GM21381 (cell line): ENCODE measurements around the gene ATP9B.

ENCODE experiments used
- ATAC-seq: cut with Tn5 transposase; IDR thresholded peaks from one replicate; pipeline ENCODE4 v1.9.1; 2021; ENCODE audit warnings: mild to moderate bottlenecking, moderate library complexity; ENCODE audit not compliant: unreplicated experiment

The ATP9B gene

DNA sequence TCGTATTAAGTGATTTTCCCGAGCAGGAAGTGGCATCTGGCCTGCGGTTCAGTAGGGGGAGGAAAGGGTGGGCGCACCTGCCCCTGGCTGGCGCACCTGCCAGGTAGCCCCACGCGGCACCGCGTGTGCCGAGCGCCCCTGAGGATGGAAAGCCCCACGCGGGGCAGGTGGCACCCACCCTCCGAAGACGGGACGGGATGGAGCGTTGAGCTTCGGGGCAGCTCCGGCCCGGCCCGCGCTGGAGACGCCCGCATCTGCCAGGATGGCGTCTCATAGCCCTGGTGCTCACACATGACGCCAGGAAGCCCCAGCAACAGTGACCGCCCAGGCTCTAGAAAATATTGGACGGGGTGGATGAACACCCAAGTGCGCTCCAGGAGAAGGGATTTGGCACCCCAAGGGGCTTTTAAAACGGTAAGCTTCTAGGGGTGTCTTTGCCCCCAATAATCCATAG, 324.0 kb downstream of the ATP9B start:
- ATAC-seq = no peak

- ATAC-seq = no peak
Measured at GRCh38 chr18:79393635-79394533, 324.7 kb downstream of the ATP9B start.

DNA sequence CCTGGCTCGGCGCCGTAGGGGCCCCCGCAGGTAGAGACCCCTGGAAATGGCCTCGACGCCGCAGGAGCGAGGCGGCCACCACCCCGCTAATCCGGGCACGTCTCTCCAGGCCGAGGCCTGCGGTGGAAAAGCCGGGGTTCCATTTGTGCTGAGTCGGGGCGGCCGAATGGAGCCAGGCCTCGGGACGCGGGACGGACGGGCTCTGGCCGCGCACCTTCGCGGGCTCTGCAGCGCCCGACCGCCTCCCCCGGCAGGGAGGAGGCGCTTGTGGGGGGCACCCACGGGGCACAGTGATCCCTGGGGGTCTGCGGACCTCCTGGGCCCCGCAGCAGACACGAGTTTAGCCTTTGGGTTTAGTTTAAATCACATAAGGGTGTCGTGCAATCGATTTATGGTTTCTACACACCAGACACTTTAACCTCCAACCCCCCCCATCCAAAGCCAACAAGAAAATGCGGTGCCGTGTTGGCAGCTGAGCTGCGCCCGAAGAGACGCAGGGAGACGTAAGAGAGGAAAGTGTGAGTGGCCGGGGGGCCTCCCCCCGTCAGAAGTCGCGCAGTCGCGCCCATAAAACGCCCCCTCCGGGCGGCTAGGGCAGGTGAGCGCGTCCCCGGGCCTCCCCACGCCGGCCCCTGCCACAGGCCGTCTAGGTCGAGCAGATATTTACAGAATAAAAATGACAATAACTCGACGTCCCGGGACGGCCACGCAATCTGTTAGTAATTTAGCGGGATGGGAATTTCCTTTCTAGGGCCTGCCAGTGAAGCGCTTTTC, 325.5 kb downstream of the ATP9B start:
- no peak for ATAC-seq

GRCh38 chr18:79395308-79395640, 326.1 kb downstream of the ATP9B start:
- no peak for ATAC-seq

DNA sequence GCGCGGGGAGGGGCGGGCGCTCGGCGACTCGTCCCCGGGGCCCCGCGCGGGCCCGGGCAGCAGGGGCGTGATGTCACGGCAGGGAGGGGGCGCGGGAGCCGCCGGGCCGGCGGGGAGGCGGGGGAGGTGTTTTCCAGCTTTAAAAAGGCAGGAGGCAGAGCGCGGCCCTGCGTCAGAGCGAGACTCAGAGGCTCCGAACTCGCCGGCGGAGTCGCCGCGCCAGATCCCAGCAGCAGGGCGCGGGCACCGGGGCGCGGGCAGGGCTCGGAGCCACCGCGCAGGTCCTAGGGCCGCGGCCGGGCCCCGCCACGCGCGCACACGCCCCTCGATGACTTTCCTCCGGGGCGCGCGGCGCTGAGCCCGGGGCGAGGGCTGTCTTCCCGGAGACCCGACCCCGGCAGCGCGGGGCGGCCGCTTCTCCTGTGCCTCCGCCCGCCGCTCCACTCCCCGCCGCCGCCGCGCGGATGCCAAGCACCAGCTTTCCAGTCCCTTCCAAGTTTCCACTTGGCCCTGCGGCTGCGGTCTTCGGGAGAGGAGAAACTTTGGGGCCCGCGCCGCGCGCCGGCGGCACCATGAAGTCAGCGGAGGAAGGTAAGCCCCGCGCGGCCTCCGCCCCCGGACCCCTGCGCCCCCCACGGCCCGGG, 326.7 kb downstream of the ATP9B start, which contains the start of gene NFATC1:
Gene NFATC1, plus strand, starts transcription at position 170 of the 644 bp plus-strand sequence. Its CDS starts 295 bp downstream, at position 465.
- no peak for ATAC-seq

DNA sequence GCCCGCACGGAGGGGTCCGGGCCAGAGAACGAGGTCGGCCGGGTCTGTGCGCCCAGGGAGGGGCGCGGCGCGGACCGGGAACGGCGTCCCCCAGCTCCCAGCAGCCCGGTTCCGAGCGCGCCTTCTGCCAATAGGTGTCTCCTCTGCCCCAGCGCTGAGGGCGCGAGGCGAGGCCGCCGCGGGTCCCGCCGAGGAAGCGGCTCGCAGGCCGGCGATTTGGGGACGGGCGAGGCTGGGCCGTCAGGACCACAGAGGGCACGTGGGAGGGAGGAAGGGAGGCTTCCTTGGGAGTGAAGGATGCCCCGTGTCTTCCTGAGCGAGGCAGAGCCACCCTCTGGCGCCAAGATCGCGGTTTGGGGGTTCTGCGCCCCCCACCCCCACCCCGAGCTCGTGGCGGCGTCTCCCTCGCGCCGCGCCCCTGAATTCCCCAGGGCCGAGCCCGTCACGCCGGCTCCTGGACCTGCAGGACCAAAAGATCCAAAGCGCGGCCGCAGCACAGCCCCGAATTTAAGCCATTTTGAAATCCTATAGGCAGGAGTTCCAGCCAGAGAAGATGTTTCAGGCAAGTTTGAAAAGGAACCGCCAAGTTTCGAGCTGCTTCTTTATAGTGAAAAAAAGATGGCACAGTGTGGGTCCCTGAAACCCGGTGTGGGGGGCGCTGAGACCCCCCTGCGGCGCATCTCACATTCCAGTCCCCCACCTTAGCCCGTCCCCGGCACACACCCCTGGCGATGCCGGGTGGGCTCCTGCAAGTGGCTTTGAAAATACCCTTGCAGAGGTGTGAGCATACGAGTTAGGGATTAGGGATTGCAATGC, 327.4 kb downstream of the ATP9B start:
- ATAC-seq = no peak

DNA sequence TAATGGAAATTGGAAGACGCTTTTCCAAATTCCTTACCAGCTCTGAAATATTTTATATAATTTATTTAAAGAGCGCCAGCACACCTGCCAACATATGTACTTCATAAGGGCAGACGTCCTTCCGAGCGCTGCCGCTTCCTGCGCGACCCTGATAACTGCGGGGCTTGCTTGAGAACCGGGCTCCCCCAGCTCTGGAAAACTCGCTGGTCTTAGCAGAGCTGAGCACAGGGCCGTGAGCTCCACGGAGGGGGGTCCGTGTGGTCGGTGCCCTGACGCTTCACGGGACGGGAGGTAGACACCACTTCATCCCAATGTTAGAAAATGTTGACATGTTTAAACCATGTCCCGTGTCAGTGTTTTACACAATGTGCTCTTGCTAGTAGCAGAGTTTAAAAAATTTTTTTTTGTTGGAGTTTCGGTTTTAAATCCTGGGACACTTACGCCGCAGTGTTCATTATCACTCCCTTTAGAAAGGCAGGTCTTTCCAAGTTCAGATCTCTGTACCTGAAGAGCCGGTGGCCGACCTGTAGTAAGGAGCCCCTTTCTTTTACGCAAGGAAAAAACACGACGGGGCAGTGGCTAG, 328.1 kb downstream of the ATP9B start:
- no peak for ATAC-seq

DNA sequence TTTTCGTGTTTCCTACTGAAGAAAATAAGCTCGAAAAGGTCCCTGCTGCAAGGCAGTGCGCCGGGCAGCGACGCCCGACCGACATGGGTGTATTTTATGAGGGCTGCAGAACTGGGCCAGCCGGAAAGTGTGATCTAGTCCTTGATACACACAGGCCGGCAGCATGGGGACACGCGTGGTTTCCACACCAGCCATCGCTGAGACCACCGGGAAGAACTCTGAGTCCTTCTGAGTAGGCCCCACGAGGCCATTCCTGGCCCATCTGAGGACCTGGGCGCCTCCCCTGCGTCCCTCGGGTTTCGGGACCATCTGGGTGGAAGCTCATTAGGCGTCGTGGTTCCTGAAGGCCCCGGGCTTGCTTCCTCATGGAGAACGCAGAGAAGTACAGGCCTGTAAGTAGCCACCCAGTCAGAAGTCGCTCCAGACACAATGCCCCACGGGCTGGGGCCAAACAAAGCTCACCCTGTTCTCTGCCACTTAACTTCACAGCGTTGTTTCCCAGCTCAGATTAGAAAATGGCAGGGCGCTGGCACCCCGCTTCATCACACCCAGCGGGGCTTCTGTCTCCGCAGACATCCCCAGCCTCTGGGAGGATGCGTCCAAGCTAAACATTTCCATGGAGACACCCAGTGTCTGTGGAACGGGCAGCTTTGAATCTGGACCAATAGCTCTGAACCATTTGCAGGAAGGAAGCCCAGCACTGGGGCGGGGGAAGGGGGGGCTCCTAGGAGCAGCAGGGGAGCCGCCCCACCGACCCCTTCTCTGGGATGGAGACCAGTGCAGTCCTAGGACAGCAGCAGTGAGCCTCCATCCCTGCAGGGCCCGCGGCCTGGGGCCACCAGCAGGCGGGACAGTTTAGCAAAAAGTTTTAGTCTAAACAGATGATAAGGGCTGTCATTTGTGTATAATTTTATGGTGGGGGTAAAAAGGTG, 328.9 kb downstream of the ATP9B start:
- ATAC-seq = no peak

DNA sequence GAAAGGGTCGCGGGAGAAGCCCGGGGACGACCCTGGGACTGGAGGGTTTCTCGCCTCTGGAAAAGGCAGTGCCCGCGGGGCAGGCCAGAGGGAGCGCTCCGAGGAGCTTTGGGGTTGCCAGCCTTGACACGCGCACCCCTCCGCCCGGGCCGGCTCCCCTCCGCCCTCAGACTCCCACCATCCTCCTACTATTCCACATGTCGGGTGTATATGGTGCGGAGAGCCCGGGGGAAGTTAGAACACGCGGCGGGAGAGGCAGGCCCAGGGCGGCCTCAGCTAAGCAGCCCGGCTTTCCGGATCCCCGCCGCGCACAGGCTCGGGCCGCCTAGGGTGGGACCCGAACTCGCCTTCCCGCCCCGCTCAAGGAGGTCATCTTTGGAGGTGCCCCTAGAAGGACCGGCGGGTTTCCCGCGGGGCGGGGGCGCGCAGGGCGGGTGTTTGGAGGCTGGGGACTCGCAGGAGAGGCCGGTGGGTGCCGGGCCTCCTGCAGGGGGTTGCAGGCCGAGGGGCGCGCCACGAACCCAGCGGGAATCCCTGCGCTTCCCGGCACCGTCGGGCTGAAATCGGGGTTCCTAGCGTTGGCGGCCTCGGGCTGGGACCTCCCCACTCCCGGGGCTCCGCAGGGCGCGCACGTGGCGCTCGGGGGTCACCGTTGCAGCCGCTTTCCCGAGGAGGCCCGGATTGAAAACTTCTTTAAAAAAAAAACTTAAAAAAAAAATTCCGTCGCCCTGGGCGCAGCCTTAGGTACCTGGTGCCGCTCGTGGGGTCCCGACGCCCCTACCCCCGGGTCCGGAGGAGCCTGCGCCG, 330.3 kb downstream of the ATP9B start:
- no peak for ATAC-seq

- ATAC-seq = peak; percentile 27
Measured at GRCh38 chr18:79400091-79400590, 330.9 kb downstream of the ATP9B start.

- peak; percentile 9 for ATAC-seq
Measured at GRCh38 chr18:79400591-79401381, 331.6 kb downstream of the ATP9B start.

DNA sequence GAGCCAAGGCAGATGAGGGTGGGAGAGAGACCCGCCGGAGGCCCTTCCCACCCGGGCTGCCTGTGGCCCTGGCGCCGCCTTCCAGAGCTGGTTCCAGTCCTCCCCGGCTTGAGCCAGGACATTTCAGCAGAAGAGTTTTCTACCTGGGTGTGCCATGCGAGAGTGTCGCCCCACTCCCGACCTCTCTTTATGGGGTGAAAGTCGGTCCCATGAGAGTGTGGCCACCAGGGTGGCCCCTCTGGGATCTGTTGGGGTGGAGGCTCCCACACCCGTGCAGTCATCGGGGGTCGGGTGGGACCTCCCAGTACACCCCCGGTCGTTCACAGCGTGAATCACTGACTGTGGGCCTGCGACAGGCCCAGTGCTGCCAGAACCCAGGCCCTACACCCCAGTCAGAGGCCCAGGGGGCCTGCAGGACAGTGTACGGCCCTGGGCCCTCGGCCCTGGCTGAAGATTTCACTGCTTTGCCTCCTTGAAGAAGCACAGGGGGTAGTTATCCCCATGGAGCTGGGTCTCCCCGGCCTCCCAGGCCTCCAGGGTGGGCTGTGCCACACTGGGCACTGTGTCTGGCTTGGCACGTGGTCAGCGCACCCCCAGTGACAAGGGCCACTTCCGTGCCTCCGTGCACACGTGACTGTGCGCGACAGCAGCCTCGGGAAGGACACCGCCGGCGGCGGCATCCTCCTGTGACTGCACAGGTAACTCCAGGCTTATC, 332.5 kb downstream of the ATP9B start:
- no peak for ATAC-seq

DNA sequence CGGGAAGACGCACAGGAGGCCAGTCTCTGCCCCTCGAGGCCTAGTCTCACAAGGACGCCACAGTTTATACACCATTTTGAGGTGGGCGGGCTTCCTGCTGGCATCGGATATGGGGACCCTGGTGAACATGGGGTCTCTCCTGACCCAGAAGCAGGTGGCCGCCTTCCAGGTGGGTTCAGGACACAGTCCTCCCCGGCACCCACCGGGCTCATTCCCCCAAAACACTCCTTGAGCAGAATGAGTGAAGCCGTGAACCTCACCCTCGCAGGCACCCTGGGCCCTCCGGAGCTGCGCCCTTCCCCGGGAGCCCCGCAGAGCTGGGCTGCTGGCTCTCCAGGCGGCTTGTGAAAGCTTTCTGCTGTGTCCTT, 333.0 kb downstream of the ATP9B start:
- no peak for ATAC-seq

DNA sequence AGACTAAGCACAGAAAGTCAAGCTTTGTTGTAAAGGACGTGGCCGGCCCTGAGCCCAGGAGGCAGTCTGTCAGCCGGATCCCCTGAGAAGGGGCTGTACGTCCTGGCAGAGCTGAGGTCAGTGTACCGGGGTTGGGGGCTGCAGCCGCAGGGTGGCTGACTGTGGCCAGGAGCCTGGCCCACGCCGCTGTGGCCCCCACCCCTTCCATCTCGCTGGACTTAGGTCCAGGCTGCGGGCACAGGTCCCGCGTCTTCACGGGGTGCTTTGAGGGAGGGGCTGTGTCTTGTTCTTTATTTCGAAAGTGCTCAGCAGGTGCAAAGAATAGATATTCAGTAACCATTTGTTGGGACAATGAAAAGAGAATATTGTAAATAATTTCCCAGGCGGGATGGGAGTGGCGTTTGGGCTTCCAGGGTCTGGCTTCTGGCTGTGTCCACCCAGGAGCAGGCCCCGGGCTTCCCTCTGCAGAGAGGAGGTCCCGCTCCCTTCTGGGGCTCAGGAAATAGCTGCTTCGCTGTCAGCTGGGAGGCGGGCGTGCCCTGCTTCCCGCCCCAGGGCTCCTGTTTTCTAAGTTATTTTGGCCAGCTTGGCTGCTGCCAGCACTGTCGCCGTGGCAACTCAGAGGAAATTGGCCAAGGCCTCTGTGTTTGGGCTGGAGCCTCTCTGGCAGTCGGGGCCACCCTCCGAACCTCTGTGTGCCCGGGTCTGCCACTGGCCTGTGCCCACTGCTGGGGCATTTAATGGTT, 334.0 kb downstream of the ATP9B start:
- no peak for ATAC-seq

DNA sequence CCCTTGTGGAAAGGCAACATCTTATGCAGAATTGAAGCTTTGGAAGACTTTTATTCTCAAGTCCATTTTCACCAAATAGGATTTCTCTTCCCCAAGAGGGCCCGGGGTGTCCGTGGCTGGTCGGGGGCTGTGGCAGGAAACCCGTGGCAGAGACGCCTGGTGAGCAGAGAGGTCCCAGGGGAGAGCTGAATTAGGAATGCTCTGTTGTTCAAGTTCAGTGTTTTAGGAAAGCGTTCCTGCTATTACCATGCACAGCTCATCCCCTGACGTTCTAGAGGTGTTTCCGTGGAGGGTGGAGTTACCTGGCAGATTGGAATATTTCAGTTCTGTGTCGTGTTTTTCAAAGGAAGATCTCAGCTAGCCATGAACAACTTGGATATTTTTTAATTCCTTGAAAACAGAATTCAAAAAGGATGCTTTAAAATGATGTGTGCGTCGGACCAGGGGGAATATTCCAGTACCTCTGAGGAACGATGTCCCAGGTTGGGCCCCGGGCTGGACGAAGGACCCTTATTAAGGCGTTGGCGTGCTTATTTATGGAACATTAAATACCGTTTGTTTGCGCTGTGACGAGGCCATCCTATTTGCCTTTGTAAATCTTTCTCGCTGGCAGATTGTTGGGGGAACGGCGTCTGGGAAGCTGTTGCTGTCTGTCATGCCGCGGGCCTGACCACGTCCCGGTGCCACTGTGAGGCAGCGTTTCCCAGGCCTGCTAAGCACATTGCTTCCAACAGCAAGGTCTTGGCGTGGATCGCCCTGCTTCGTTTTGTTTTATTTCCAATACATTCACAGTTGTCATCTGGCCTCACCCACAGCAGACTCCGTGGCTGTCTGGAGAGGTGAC, 334.8 kb downstream of the ATP9B start:
- no peak for ATAC-seq
